HCT116 (cell line): Measurements from ENCODE around the gene DIP2C. TPM values are rescaled to one million over a fixed set of nuclear protein-coding genes. Genes with fewer than 3 reads are reported as not detected.

Experiments used
- ATAC-seq: fragments of 200-7000 bp; cut with Tn5 transposase; 2 replicates; pipeline ENCODE4 v1.9.1; 2020; ENCODE audit warnings: mild to moderate bottlenecking, moderate library complexity
- BruUV-seq: library from RNA; stranded (reverse); fragments of 400-500 nt; replicated peaks from 2 replicates; lab custom pipeline; 2021; lab: Mats Ljungman, UMichigan
- CTCF ChIA-PET: fragments of 300-600 bp; sonication (Branson Sonifier 250); formaldehyde crosslinking; loops from one replicate; lab custom pipeline; 2021; ENCODE audit warnings: antibody characterized with exemption; lab: Charles Lee
- POLR2A ChIA-PET: fragments of 300-600, 350-600 bp; sonication (Branson Sonifier 250); formaldehyde crosslinking; loops from one replicate; lab custom pipeline; 2021; ENCODE audit warnings: antibody characterized with exemption; lab: Charles Lee
- RAD21 ChIA-PET, 2 experiments: fragments of 300-600 bp; sonication (Branson Sonifier 250); formaldehyde crosslinking; loops; one replicate each; lab custom pipeline; 2023; ENCODE audit warnings: low total read pairs in 2 of 2; ENCODE audit not compliant: uncharacterized antibody in 2 of 2, unreplicated experiment in 2 of 2, low non-redundant PET in 1 of 2; lab: Charles Lee
- DNase-seq: peaks from one replicate; pipeline ENCODE4 v3.0.0-alpha.2; 2010; ENCODE audit warnings: low read depth, low spot score
- H2AFZ ChIP-seq: fragments of 200-600 bp; shearing (Covaris generic), sonication (generic); 2 replicates; pipeline ENCODE4 v1.6.1; 2017; ENCODE audit warnings: low read depth, mixed run types, mixed read lengths, antibody characterized with exemption, low read length; ENCODE audit not compliant: poor library complexity, severe bottlenecking
- H3K27ac ChIP-seq: 2 replicates; pipeline ENCODE4 v1.5.1; 2012; ENCODE audit warnings: low read depth, low read length
- H3K27me3 ChIP-seq: fragments of 200-600 bp; sonication (generic); 2 replicates; pipeline ENCODE4 v1.6.1; 2016; ENCODE audit warnings: mixed run types, low read length, mixed read lengths; ENCODE audit not compliant: insufficient read depth
- H3K36me3 ChIP-seq, 2 experiments: fragments of 200-500 bp in 1 of 2; fragments of 200-600 bp in 1 of 2; sonication (Bioruptor generic) in 1 of 2; sonication (generic) in 1 of 2; 2 replicates each; pipeline versions ENCODE4 v1.5.1 to v1.6.1; 2014 to 2016; ENCODE audit warnings: low read length in 2 of 2, inconsistent platforms in 1 of 2, mixed read lengths in 1 of 2, mixed run types in 1 of 2; ENCODE audit not compliant: insufficient read depth in 2 of 2, control insufficient read depth in 1 of 2
- H3K4me1 ChIP-seq, 2 experiments: fragments of 200-600 bp in 1 of 2; sonication (generic) in 1 of 2; 2 replicates each; pipeline versions ENCODE4 v1.5.1 to v1.6.1; 2012 to 2017; ENCODE audit warnings: low read length in 2 of 2, inconsistent platforms in 1 of 2, mild to moderate bottlenecking in 1 of 2, mixed read lengths in 1 of 2, mixed run types in 1 of 2, moderate library complexity in 1 of 2; ENCODE audit not compliant: insufficient read depth in 2 of 2, control insufficient read depth in 1 of 2
- H3K4me2 ChIP-seq: fragments of 200-600 bp; sonication (generic); 2 replicates; pipeline ENCODE4 v1.6.1; 2017; ENCODE audit warnings: mixed run types, low read length, mixed read lengths
- H3K4me3 ChIP-seq, 2 experiments: fragments of 200-600 bp in 1 of 2; sonication (generic) in 1 of 2; replicated peaks in 1 of 2; 2 replicates each; pipeline ENCODE4 v1.5.1; 2011 to 2016; ENCODE audit warnings: low read length in 2 of 2, control low read depth in 1 of 2, low read depth in 1 of 2, mild to moderate bottlenecking in 1 of 2, mixed read lengths in 1 of 2, mixed run types in 1 of 2
- H3K79me2 ChIP-seq: fragments of 200-600 bp; sonication (generic); 2 replicates; pipeline ENCODE4 v1.6.1; 2017; ENCODE audit warnings: mild to moderate bottlenecking, mixed run types, low read length, moderate library complexity, mixed read lengths; ENCODE audit not compliant: insufficient read depth
- H3K9ac ChIP-seq: fragments of 200-600 bp; sonication (generic); 2 replicates; pipeline ENCODE4 v1.6.1; 2016; ENCODE audit warnings: low read length, mixed read lengths
- H3K9me2 ChIP-seq: fragments of 200-600 bp; sonication (generic), shearing (Covaris generic); 2 replicates; pipeline ENCODE4 v1.6.1; 2017; ENCODE audit warnings: mixed run types, mild to moderate bottlenecking, moderate library complexity; ENCODE audit not compliant: insufficient read depth
- H3K9me3 ChIP-seq, 2 experiments: fragments of 200-500 bp in 1 of 2; fragments of 200-600 bp in 1 of 2; sonication (Bioruptor generic) in 1 of 2; sonication (generic) in 1 of 2; 2 replicates each; pipeline ENCODE4 v1.6.1; 2014 to 2017; ENCODE audit warnings: low read length in 2 of 2, mixed read lengths in 2 of 2, inconsistent platforms in 1 of 2, low read depth in 1 of 2, mild to moderate bottlenecking in 1 of 2, mixed run types in 1 of 2, moderate library complexity in 1 of 2; ENCODE audit not compliant: control insufficient read depth in 1 of 2, insufficient read depth in 1 of 2
- H4K20me1 ChIP-seq: fragments of 200-600 bp; sonication (generic), shearing (Covaris generic); 2 replicates; pipeline ENCODE4 v1.6.1; 2017; ENCODE audit warnings: mixed run types, mild to moderate bottlenecking, moderate library complexity; ENCODE audit not compliant: insufficient read depth
- CEBPB ChIP-seq: IDR thresholded peaks from 2 replicates; pipeline ENCODE4 v1.6.1; 2012; ENCODE audit warnings: low read depth
- EGR1 ChIP-seq: IDR thresholded peaks from 2 replicates; pipeline ENCODE4 v1.6.1; 2012; ENCODE audit warnings: low read depth
- ELF1 ChIP-seq: IDR thresholded peaks from 2 replicates; pipeline ENCODE4 v1.6.1; 2012; ENCODE audit warnings: low read depth, borderline replicate concordance
- EZH2 ChIP-seq: fragments of 200-600 bp; sonication (generic); IDR thresholded peaks from 2 replicates; pipeline ENCODE4 v1.6.1; 2017; ENCODE audit warnings: antibody characterized with exemption, mixed run types
- MAX ChIP-seq: IDR thresholded peaks from 2 replicates; pipeline ENCODE4 v1.6.1; 2012
- POLR2AphosphoS5 ChIP-seq: IDR thresholded peaks from 2 replicates; pipeline ENCODE4 v1.6.1; 2011; ENCODE audit warnings: mild to moderate bottlenecking, low read depth, low read length, moderate library complexity
- RAD21 ChIP-seq: IDR thresholded peaks from 2 replicates; pipeline ENCODE4 v1.6.1; 2012; ENCODE audit warnings: low read depth, mild to moderate bottlenecking
- REST ChIP-seq: IDR thresholded peaks from 2 replicates; pipeline ENCODE4 v1.6.1; 2012; ENCODE audit warnings: low read depth
- TCF7L2 ChIP-seq: IDR thresholded peaks from 2 replicates; pipeline ENCODE4 v1.7.0; 2011; ENCODE audit warnings: borderline replicate concordance, inconsistent platforms; ENCODE audit not compliant: insufficient read depth, insufficient read length; ENCODE audit errors: extremely low read depth
- ZBTB33 ChIP-seq: IDR thresholded peaks from 2 replicates; pipeline ENCODE4 v1.6.1; 2011; ENCODE audit warnings: mild to moderate bottlenecking, low read length, moderate library complexity; ENCODE audit not compliant: insufficient replicate concordance; ENCODE audit errors: extremely low read depth
- ZFX ChIP-seq: fragments of 450-650 bp; IDR thresholded peaks from 2 replicates; pipeline ENCODE4 v1.6.1; 2017
- ZNF274 ChIP-seq: fragments of 200-500 bp; sonication (Bioruptor generic); IDR thresholded peaks from 2 replicates; pipeline ENCODE4 v1.6.1; 2014; ENCODE audit warnings: mild to moderate bottlenecking, low read depth, low read length, inconsistent platforms
- intact Hi-C: fragments of 100-400 bp; cut with micrococcal nuclease; formaldehyde crosslinking; loops from 2 replicates; pipeline ENCODE4 v1.10.0; 2022
- total RNA-seq: library from RNA; stranded (reverse); gene quantifications from one replicate; pipeline ENCODE4 v1.2.1, GENCODE V29; 2021; ENCODE audit not compliant: unreplicated experiment

DIP2C gene
- total RNA-seq, 1 experiment from 2014 or later: 15.4 TPM

GRCh38 chr10:725302-725701 is 35.8 kb upstream of the DIP2C start:
- H3K9ac ChIP-seq: no peak overlapping the region
- ChIA-PET RAD21 (no interaction called here), CTCF (no interaction called here), POLR2A (no interaction called here)
- intact Hi-C loops: no loop called here
- H3K79me2 ChIP-seq: no peaks in the 10 kb centered on the region
- H4K20me1 ChIP-seq: no peaks in the 10 kb centered on the region
- TF ChIP-seq ELF1: no peak
- H3K4me3 ChIP-seq: no peak overlapping the region
- H3K9me3 ChIP-seq: no peaks in the 10 kb centered on the region
- BruUV-seq: no TSS peak
- no peaks in the 10 kb centered on the region for H3K4me1 ChIP-seq
- no peak overlapping the region for H3K27ac ChIP-seq
- ATAC-seq: no peak
- DNase-seq: no peak
- H3K27me3 ChIP-seq: no peaks in the 10 kb centered on the region
- no peak overlapping the region for H2AFZ ChIP-seq
- no peaks in the 10 kb centered on the region for H3K36me3 ChIP-seq
- no peak overlapping the region for H3K4me2 ChIP-seq
- no peaks in the 10 kb centered on the region for H3K9me2 ChIP-seq

GRCh38 chr10:723973-724372 is 34.5 kb upstream of the DIP2C start:
- Histone ChIP-seq H3K9ac (no peak overlapping the region), H3K79me2 (no peaks in the 10 kb centered on the region), H4K20me1 (no peaks in the 10 kb centered on the region), H2AFZ (no peak overlapping the region), H3K27me3 (no peaks in the 10 kb centered on the region), H3K27ac (no peak overlapping the region), H3K4me1 (no peaks in the 10 kb centered on the region), H3K4me3 (no peak overlapping the region), H3K4me2 (no peak overlapping the region), H3K36me3 (no peaks in the 10 kb centered on the region), H3K9me2 (no peaks in the 10 kb centered on the region), H3K9me3 (no peaks in the 10 kb centered on the region)
- ATAC-seq (no peak), DNase-seq (no peak)
- BruUV-seq: no TSS peak
- POLR2A ChIA-PET: no interaction called here
- intact Hi-C loops: no loop called here
- no peak for TF ChIP-seq RAD21
- no peak for TF ChIP-seq ZBTB33
- TF ChIP-seq ELF1: no peak
- TF ChIP-seq REST: no peak
- TF ChIP-seq MAX: no peak
- TF ChIP-seq ZFX: no peak
- no peak for TF ChIP-seq POLR2AphosphoS5
- no peak for TF ChIP-seq EGR1
- no peak for TF ChIP-seq TCF7L2
- no peak for TF ChIP-seq ZNF274
- no peak for TF ChIP-seq CEBPB
- no peak for TF ChIP-seq EZH2
- CTCF ChIA-PET: no interaction called here
- RAD21 ChIA-PET: no interaction called here
